ENCODE measurements around the gene ARHGEF12. TPM values are rescaled to one million over a fixed set of nuclear protein-coding genes. Genes with fewer than 3 reads are reported as not detected.
A peak's percentile ranks its signal among the peaks of the same experiment; 100 is the strongest.

Gene ARHGEF12
- total and polyA plus RNA-seq, 5 donors from 2014 or later: 3.2 to 29.7 (median 6.3) TPM

GRCh38 chr11:120296554-120296953 lies 39.7 kb upstream of the ARHGEF12 start:
- H3K27me3 Mint-ChIP-seq: peaks cover 17% of the 10 kb centered on the region
- no peaks in the 10 kb centered on the region for H3K36me3 Mint-ChIP-seq
- H3K9me3 ChIP-seq (ENCODE audit: control insufficient read depth in 2 of 2, low read length in 2 of 2): no peaks in the 10 kb centered on the region
- H3K9me3 Mint-ChIP-seq: peaks cover 0 to 3% (median 0%) of the 10 kb centered on the region in 7 donors
- no peak overlapping the region for H3K4me3 ChIP-seq (ENCODE audit: low read depth, low read length)
- H3K27me3 ChIP-seq (ENCODE audit: control insufficient read depth, insufficient read depth, low read length): no peaks in the 10 kb centered on the region
- H3K27ac Mint-ChIP-seq: no peak overlapping the region
- no peak overlapping the region for H3K4me3 Mint-ChIP-seq
- H3K36me3 ChIP-seq (ENCODE audit: control insufficient read depth, insufficient read depth, low read length): no peaks in the 10 kb centered on the region
- H3K4me1 ChIP-seq (ENCODE audit: control insufficient read depth, insufficient read depth, low read length, poor library complexity, severe bottlenecking): no peaks in the 10 kb centered on the region
- H3K4me1 Mint-ChIP-seq: no peaks in the 10 kb centered on the region
- no peak overlapping the region for H3K27ac ChIP-seq (ENCODE audit: insufficient read depth, low read length, poor library complexity, severe bottlenecking)
- ATAC-seq (ENCODE audit: low read depth in 2 of 2) (no peak), DNase-seq (no peak)

DNA sequence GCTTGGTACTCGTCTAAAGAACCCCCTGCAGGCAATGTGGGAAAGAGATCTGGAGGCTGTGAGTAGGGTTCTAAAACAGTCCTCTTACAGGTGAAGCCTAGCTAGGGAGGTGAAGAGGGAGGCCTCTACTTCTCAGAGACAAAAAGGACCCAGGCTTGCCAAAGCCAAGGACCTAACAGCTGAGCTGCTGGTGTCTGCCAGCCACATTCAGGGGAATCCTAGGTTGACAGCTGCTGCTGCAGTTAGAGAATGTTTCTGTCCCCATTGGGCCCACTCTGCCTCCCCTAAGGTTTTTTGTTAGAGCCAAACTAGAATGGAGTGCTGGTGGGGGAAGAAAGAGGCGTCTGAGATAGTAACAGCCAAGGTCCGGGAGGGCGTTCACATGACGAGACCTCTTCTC lies 37.8 kb upstream of the ARHGEF12 start:
- no peaks in the 10 kb centered on the region for H3K27me3 ChIP-seq (ENCODE audit: control insufficient read depth, insufficient read depth, low read length)
- no peak for ATAC-seq (ENCODE audit: low read depth in 2 of 2)
- H3K36me3 Mint-ChIP-seq: no peaks in the 10 kb centered on the region
- H3K9me3 ChIP-seq (ENCODE audit: control insufficient read depth in 2 of 2, low read length in 2 of 2): no peaks in the 10 kb centered on the region
- no peaks in the 10 kb centered on the region for H3K36me3 ChIP-seq (ENCODE audit: control insufficient read depth, insufficient read depth, low read length)
- H3K4me3 ChIP-seq (ENCODE audit: low read depth, low read length): no peak overlapping the region
- H3K4me1 Mint-ChIP-seq: no peaks in the 10 kb centered on the region
- DNase-seq: no peak
- H3K27me3 Mint-ChIP-seq: peaks cover 17% of the 10 kb centered on the region
- no peaks in the 10 kb centered on the region for H3K4me1 ChIP-seq (ENCODE audit: control insufficient read depth, insufficient read depth, low read length, poor library complexity, severe bottlenecking)
- H3K9me3 Mint-ChIP-seq: peaks cover 0 to 3% (median 0%) of the 10 kb centered on the region in 7 donors
- H3K4me3 Mint-ChIP-seq: no peak overlapping the region
- no peak overlapping the region for H3K27ac ChIP-seq (ENCODE audit: insufficient read depth, low read length, poor library complexity, severe bottlenecking)
- H3K27ac Mint-ChIP-seq: no peak overlapping the region

- H3K27me3 Mint-ChIP-seq: peaks cover 26% of the 10 kb centered on the region
- ATAC-seq (ENCODE audit: low read depth in 2 of 2) (no peak), DNase-seq (no peak)
- no peaks in the 10 kb centered on the region for H3K36me3 ChIP-seq (ENCODE audit: control insufficient read depth, insufficient read depth, low read length)
- no peak overlapping the region for H3K27ac Mint-ChIP-seq
- no peak overlapping the region for H3K27ac ChIP-seq (ENCODE audit: insufficient read depth, low read length, poor library complexity, severe bottlenecking)
- no peaks in the 10 kb centered on the region for H3K27me3 ChIP-seq (ENCODE audit: control insufficient read depth, insufficient read depth, low read length)
- H3K9me3 Mint-ChIP-seq: peaks cover 0 to 2% (median 0%) of the 10 kb centered on the region in 7 donors
- H3K4me1 ChIP-seq (ENCODE audit: control insufficient read depth, insufficient read depth, low read length, poor library complexity, severe bottlenecking): no peaks in the 10 kb centered on the region
- no peaks in the 10 kb centered on the region for H3K9me3 ChIP-seq (ENCODE audit: control insufficient read depth in 2 of 2, low read length in 2 of 2)
- H3K4me3 Mint-ChIP-seq: no peak overlapping the region
- H3K4me1 Mint-ChIP-seq: no peaks in the 10 kb centered on the region
- H3K36me3 Mint-ChIP-seq: no peaks in the 10 kb centered on the region
- H3K4me3 ChIP-seq (ENCODE audit: low read depth, low read length): no peak overlapping the region
Observed at GRCh38 chr11:120302001-120302805, 34.0 kb upstream of the ARHGEF12 start.

DNA sequence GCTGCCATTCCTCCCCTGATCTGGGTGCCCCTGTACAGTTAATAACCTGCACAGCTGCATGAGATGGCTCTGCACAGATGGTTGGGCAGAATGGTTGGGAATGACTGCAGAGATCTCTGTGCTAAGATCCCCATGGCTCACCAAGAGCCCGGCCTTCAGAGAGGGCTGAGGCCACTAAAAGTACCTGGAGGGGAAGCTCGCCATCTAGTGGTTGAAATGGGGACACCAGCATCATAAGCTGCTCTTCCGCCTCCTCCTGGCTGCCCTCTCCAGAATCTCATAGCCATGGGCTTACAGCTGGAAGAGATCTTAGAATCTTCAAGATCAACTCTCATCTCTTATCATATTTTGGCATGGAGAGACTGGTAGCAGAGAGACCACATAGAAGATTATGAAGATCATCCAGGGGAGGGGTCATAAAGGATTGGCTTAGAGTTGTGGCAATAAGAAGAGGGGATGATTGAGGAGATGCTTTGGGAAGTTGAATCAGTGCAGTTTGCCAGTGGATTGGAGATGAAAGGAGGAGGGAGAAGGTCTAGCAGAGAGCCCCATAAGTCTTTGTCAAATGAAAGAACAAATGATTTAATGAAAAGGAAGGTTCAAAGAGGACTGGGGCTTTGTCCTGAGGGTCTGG lies 33.1 kb upstream of the ARHGEF12 start:
- Mint-ChIP-seq H3K9me3 (peaks cover 0 to 1% (median 0%) of the 10 kb centered on the region in 7 donors), H3K27me3 (peaks cover 19% of the 10 kb centered on the region), H3K4me3 (no peak overlapping the region), H3K36me3 (no peaks in the 10 kb centered on the region), H3K4me1 (no peaks in the 10 kb centered on the region), H3K27ac (no peak overlapping the region)
- H3K4me3 ChIP-seq (ENCODE audit: low read depth, low read length): no peak overlapping the region
- no peaks in the 10 kb centered on the region for H3K36me3 ChIP-seq (ENCODE audit: control insufficient read depth, insufficient read depth, low read length)
- H3K4me1 ChIP-seq (ENCODE audit: control insufficient read depth, insufficient read depth, low read length, poor library complexity, severe bottlenecking): no peaks in the 10 kb centered on the region
- H3K27ac ChIP-seq (ENCODE audit: insufficient read depth, low read length, poor library complexity, severe bottlenecking): no peak overlapping the region
- DNase-seq (peak; percentile 5 to 74 (median 38)), ATAC-seq (ENCODE audit: low read depth in 2 of 2) (peak; percentile 39 to 59)
- H3K9me3 ChIP-seq (ENCODE audit: control insufficient read depth in 2 of 2, low read length in 2 of 2): no peaks in the 10 kb centered on the region
- no peaks in the 10 kb centered on the region for H3K27me3 ChIP-seq (ENCODE audit: control insufficient read depth, insufficient read depth, low read length)

DNA sequence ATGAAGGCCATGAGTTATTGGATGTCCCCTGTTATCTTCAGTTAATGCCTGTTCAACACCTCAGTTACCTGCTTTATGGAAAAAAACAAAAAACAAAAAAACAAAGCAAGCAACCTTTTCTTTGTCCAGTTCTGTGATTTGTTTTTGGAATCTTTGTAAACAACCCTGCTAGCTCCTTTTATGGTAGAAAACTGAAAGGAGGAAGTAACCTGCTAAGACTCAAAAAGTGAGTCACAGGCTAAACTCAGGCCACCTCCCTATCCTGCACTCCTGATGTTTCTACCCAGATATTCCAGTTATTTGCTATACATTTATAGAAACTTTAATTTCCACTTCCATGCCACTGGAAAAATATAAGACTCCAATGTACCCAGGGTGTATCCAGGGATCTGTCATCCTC lies 31.7 kb upstream of the ARHGEF12 start:
- Mint-ChIP-seq H3K27me3 (peaks cover 9% of the 10 kb centered on the region), H3K27ac (no peak overlapping the region), H3K36me3 (no peaks in the 10 kb centered on the region), H3K4me3 (no peak overlapping the region), H3K4me1 (no peaks in the 10 kb centered on the region), H3K9me3 (no peaks in the 10 kb centered on the region)
- DNase-seq (no peak), ATAC-seq (ENCODE audit: low read depth in 2 of 2) (no peak)
- no peaks in the 10 kb centered on the region for H3K9me3 ChIP-seq (ENCODE audit: control insufficient read depth in 2 of 2, low read length in 2 of 2)
- H3K36me3 ChIP-seq (ENCODE audit: control insufficient read depth, insufficient read depth, low read length): no peaks in the 10 kb centered on the region
- H3K4me3 ChIP-seq (ENCODE audit: low read depth, low read length): no peak overlapping the region
- no peaks in the 10 kb centered on the region for H3K27me3 ChIP-seq (ENCODE audit: control insufficient read depth, insufficient read depth, low read length)
- H3K27ac ChIP-seq (ENCODE audit: insufficient read depth, low read length, poor library complexity, severe bottlenecking): no peak overlapping the region
- no peaks in the 10 kb centered on the region for H3K4me1 ChIP-seq (ENCODE audit: control insufficient read depth, insufficient read depth, low read length, poor library complexity, severe bottlenecking)

- Histone ChIP-seq H3K27me3 (ENCODE audit: control insufficient read depth, insufficient read depth, low read length) (peaks cover 2% of the 10 kb centered on the region), H3K9me3 (ENCODE audit: control insufficient read depth in 2 of 2, low read length in 2 of 2) (no peaks in the 10 kb centered on the region), H3K4me3 (ENCODE audit: low read depth, low read length) (no peak overlapping the region), H3K36me3 (ENCODE audit: control insufficient read depth, insufficient read depth, low read length) (no peaks in the 10 kb centered on the region), H3K27ac (ENCODE audit: insufficient read depth, low read length, poor library complexity, severe bottlenecking) (no peak overlapping the region), H3K4me1 (ENCODE audit: control insufficient read depth, insufficient read depth, low read length, poor library complexity, severe bottlenecking) (no peaks in the 10 kb centered on the region)
- DNase-seq (no peak), ATAC-seq (ENCODE audit: low read depth in 2 of 2) (no peak)
- Mint-ChIP-seq H3K36me3 (no peaks in the 10 kb centered on the region), H3K4me1 (no peaks in the 10 kb centered on the region), H3K27ac (no peak overlapping the region), H3K9me3 (no peaks in the 10 kb centered on the region), H3K4me3 (no peak overlapping the region), H3K27me3 (peaks cover 9% of the 10 kb centered on the region)
Observed at GRCh38 chr11:120305286-120305685, 30.9 kb upstream of the ARHGEF12 start.

DNA sequence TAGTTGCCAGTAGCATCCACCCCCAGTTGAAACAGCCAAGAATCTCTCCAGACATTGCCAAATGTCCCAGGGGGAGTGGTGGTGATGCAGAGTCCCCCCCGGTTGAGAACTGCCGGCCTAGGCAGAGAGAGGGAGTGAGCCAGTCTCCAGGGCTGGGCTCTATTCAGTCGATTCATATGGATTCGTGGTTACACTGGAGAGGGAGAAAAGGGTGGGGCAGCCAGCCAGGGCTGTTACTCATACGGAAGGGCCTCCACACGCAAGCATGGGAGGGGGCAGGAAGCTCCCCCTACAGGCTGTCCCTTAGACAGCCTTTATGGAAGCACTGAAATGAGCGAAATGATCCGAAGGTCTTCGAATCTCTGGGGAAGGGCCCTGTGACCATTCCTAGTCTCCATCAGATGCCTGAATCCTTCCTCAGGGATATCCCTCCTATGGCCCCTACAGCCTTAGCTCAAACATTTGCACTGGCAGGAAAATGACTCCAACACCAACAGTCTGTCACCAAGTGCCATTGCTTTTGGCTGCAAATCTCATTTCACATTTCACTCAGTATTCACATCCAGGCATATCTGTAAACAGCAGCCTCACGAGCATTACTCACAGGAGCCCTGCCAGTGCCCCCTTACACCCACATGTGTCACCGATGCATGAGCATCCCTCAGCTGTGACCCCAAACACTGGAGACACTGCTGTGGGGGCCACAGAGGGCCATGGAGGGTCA lies 29.5 kb upstream of the ARHGEF12 start:
- Histone ChIP-seq H3K36me3 (ENCODE audit: control insufficient read depth, insufficient read depth, low read length) (no peaks in the 10 kb centered on the region), H3K4me1 (ENCODE audit: control insufficient read depth, insufficient read depth, low read length, poor library complexity, severe bottlenecking) (no peaks in the 10 kb centered on the region), H3K9me3 (ENCODE audit: control insufficient read depth in 2 of 2, low read length in 2 of 2) (no peaks in the 10 kb centered on the region), H3K27me3 (ENCODE audit: control insufficient read depth, insufficient read depth, low read length) (peaks cover 4% of the 10 kb centered on the region), H3K27ac (ENCODE audit: insufficient read depth, low read length, poor library complexity, severe bottlenecking) (no peak overlapping the region), H3K4me3 (ENCODE audit: low read depth, low read length) (no peak overlapping the region)
- H3K27me3 Mint-ChIP-seq: peaks cover 9% of the 10 kb centered on the region
- ATAC-seq (ENCODE audit: low read depth in 2 of 2) (no peak), DNase-seq (no peak)
- H3K9me3 Mint-ChIP-seq: no peaks in the 10 kb centered on the region
- no peaks in the 10 kb centered on the region for H3K36me3 Mint-ChIP-seq
- no peak overlapping the region for H3K4me3 Mint-ChIP-seq
- H3K27ac Mint-ChIP-seq: no peak overlapping the region
- H3K4me1 Mint-ChIP-seq: no peaks in the 10 kb centered on the region

Data from CD4-positive, CD25-positive, alpha-beta regulatory T cell (primary cell).